Thyroid gland (tissue), 4 donors: ENCODE data around the gene INKA2.

Experiments used
- POLR2A ChIP-seq, 2 donors: fragments of 450-650 bp; IDR thresholded peaks; one replicate each; pipeline ENCODE4 v1.6.1; 2017; ENCODE audit warnings: antibody characterized with exemption in 2 of 2, mild to moderate bottlenecking in 2 of 2, moderate library complexity in 1 of 2
- TF ChIP-seq, protein P1 (sequence below), 6 experiments: fragments of 200-600 bp in 3 of 6; fragments of 450-650 bp in 3 of 6; sonication (generic) in 3 of 6; IDR thresholded peaks; one replicate each; pipeline ENCODE4 v1.5.1; 2016 to 2019; ENCODE audit warnings: antibody characterized with exemption in 6 of 6, mild to moderate bottlenecking in 2 of 6, inconsistent platforms in 1 of 6, moderate library complexity in 1 of 6

DNA sequence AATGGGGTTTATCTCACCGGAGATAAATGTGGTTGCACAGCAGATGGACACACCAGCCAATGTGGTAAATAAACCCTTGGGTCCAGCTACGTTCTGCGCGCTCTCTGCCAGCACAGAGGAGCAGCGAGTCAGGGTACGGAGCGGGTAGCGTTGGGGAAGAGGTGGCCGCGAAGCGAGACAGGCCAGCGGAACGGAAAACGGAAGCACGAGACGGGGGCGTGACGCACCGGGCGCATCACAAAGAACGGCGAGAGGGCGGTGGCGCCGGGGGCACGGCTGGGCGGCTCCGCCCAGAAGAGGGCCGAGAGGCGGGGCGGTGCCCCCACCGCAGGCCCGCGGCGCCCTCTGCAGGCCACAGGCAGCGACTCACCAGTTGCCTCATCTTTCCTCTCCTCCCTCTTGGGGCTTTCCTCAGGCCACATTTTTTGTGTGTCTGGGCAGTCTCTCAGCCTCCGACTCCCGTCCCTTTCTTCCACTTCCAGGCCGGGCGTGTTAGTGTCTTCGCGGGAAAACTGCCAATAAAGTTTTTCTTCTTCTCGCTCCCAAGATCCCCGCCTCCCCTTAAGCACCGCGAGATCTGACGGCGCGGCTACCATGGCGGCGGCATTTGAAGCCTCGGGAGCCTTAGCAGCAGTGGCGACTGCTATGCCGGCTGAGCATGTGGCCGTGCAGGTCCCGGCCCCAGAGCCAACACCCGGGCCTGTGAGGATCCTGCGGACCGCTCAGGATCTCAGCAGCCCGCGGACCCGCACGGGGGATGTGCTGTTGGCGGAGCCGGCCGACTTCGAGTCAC, 16.3 kb upstream of the INKA2 start, which contains the start of gene DDX20:
- TF ChIP-seq, protein P1, sequence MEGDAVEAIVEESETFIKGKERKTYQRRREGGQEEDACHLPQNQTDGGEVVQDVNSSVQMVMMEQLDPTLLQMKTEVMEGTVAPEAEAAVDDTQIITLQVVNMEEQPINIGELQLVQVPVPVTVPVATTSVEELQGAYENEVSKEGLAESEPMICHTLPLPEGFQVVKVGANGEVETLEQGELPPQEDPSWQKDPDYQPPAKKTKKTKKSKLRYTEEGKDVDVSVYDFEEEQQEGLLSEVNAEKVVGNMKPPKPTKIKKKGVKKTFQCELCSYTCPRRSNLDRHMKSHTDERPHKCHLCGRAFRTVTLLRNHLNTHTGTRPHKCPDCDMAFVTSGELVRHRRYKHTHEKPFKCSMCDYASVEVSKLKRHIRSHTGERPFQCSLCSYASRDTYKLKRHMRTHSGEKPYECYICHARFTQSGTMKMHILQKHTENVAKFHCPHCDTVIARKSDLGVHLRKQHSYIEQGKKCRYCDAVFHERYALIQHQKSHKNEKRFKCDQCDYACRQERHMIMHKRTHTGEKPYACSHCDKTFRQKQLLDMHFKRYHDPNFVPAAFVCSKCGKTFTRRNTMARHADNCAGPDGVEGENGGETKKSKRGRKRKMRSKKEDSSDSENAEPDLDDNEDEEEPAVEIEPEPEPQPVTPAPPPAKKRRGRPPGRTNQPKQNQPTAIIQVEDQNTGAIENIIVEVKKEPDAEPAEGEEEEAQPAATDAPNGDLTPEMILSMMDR (IDR thresholded peaks at IDR 0.05) = peak; percentile 59 to 98 (median 86)
- peak in 1 of 2 donors; percentile 65 for TF ChIP-seq POLR2A (IDR thresholded peaks at IDR 0.05)
